Liver (tissue), 9 donors: ENCODE results near the gene OR1F1. TPM values are rescaled to one million over a fixed set of nuclear protein-coding genes. Genes with fewer than 3 reads are reported as not detected.

Source experiments
- DNase-seq: peaks from one replicate; pipeline ENCODE4 v3.0.0-alpha.2; 2017; ENCODE audit warnings: low spot score
- H3K27ac ChIP-seq, 2 donors: one replicate each; pipeline ENCODE4 v1.7.0; 2013; ENCODE audit warnings: inconsistent platforms in 2 of 2, low read length in 2 of 2, control low read depth in 1 of 2, low read depth in 1 of 2, mild to moderate bottlenecking in 1 of 2
- H3K27me3 ChIP-seq, 4 donors: one replicate each; pipeline versions ENCODE4 v1.6.1 to v1.7.0; 2013; ENCODE audit warnings: low read length in 3 of 4, inconsistent platforms in 1 of 4, mild to moderate bottlenecking in 1 of 4, moderate library complexity in 1 of 4; ENCODE audit not compliant: control insufficient read depth in 4 of 4, insufficient read depth in 4 of 4
- H3K36me3 ChIP-seq, 4 donors: one replicate each; pipeline versions ENCODE4 v1.6.1 to v1.7.0; 2013; ENCODE audit warnings: low read length in 3 of 4, mild to moderate bottlenecking in 3 of 4, low read depth in 1 of 4, moderate library complexity in 1 of 4; ENCODE audit not compliant: control insufficient read depth in 4 of 4, insufficient read depth in 3 of 4
- H3K4me1 ChIP-seq, 4 donors: one replicate each; pipeline versions ENCODE4 v1.6.1 to v1.7.0; 2013; ENCODE audit warnings: low read length in 3 of 4, mild to moderate bottlenecking in 3 of 4, moderate library complexity in 1 of 4; ENCODE audit not compliant: control insufficient read depth in 4 of 4, insufficient read depth in 4 of 4
- H3K4me3 ChIP-seq, 3 donors: one replicate each; pipeline versions ENCODE4 v1.6.1 to v1.7.0; 2013; ENCODE audit warnings: low read length in 3 of 3, control low read depth in 1 of 3, low read depth in 1 of 3, mild to moderate bottlenecking in 1 of 3
- H3K9ac ChIP-seq, 2 donors: one replicate each; pipeline ENCODE4 v1.7.0; 2013; ENCODE audit warnings: low read length in 2 of 2, mild to moderate bottlenecking in 2 of 2, moderate library complexity in 2 of 2, control low read depth in 1 of 2, low read depth in 1 of 2
- H3K9me3 ChIP-seq, 4 donors: one replicate each; pipeline versions ENCODE4 v1.6.1 to v1.7.0; 2013; ENCODE audit warnings: low read length in 3 of 4; ENCODE audit not compliant: control insufficient read depth in 4 of 4
- ATF3 ChIP-seq: IDR thresholded peaks from 2 replicates; pipeline ENCODE4 v1.6.1; 2016; ENCODE audit warnings: antibody characterized with exemption
- CTCF ChIP-seq: fragments of 150-350 bp; IDR thresholded peaks from 2 replicates; pipeline ENCODE4 v1.5.1; 2017; ENCODE audit warnings: improper control_type of control experiment, low read depth, low read length; ENCODE audit not compliant: missing input control
- EGR1 ChIP-seq, 2 donors: IDR thresholded peaks; 2 replicates each; pipeline ENCODE4 v1.6.1; 2016 to 2018; ENCODE audit warnings: antibody characterized with exemption in 2 of 2, low read depth in 2 of 2
- FOXA1 ChIP-seq: IDR thresholded peaks from 2 replicates; pipeline ENCODE4 v1.6.1; 2016; ENCODE audit warnings: antibody characterized with exemption
- FOXA2 ChIP-seq: IDR thresholded peaks from 2 replicates; pipeline ENCODE4 v1.6.1; 2016; ENCODE audit warnings: antibody characterized with exemption
- GABPA ChIP-seq, 2 donors: IDR thresholded peaks in 1 of 2; conservative IDR thresholded peaks in 1 of 2; 2 replicates each; pipeline ENCODE4 v1.6.1; 2016; ENCODE audit warnings: antibody characterized with exemption in 2 of 2, mild to moderate bottlenecking in 1 of 2, moderate library complexity in 1 of 2
- HNF4A ChIP-seq, 2 donors: conservative IDR thresholded peaks; 2 replicates each; pipeline ENCODE4 v1.6.1; 2016; ENCODE audit warnings: antibody characterized with exemption in 2 of 2, mild to moderate bottlenecking in 2 of 2
- HNF4G ChIP-seq: IDR thresholded peaks from 2 replicates; pipeline ENCODE4 v1.6.1; 2016; ENCODE audit warnings: antibody characterized with exemption
- JUND ChIP-seq, 2 donors: IDR thresholded peaks; 2 replicates each; pipeline ENCODE4 v1.6.1; 2016; ENCODE audit warnings: antibody characterized with exemption in 2 of 2
- MAX ChIP-seq: IDR thresholded peaks from 2 replicates; pipeline ENCODE4 v1.6.1; 2016; ENCODE audit warnings: antibody characterized with exemption
- RAD21 ChIP-seq, 2 donors: IDR thresholded peaks; 2 replicates each; pipeline ENCODE4 v1.6.1; 2016; ENCODE audit warnings: antibody characterized with exemption in 2 of 2, mild to moderate bottlenecking in 2 of 2
- REST ChIP-seq: IDR thresholded peaks from 2 replicates; pipeline ENCODE4 v1.6.1; 2016; ENCODE audit warnings: antibody characterized with exemption, mild to moderate bottlenecking
- RXRA ChIP-seq, 2 donors: IDR thresholded peaks; 2 replicates each; pipeline ENCODE4 v1.6.1; 2017 to 2018; ENCODE audit warnings: antibody characterized with exemption in 2 of 2, mild to moderate bottlenecking in 1 of 2
- SP1 ChIP-seq: IDR thresholded peaks from 2 replicates; pipeline ENCODE4 v1.6.1; 2018; ENCODE audit warnings: antibody characterized with exemption, mild to moderate bottlenecking
- TAF1 ChIP-seq: conservative IDR thresholded peaks from 2 replicates; pipeline ENCODE4 v1.6.1; 2016; ENCODE audit warnings: antibody characterized with exemption, mild to moderate bottlenecking
- YY1 ChIP-seq: IDR thresholded peaks from 2 replicates; pipeline ENCODE4 v1.6.1; 2016; ENCODE audit warnings: antibody characterized with exemption, mild to moderate bottlenecking
- ZBTB33 ChIP-seq: IDR thresholded peaks from 2 replicates; pipeline ENCODE4 v1.6.1; 2016; ENCODE audit warnings: antibody characterized with exemption
- WGBS: extraction: QIAGEN DNeasy Blood & Tissue Kit; methylation state at CpG from one replicate; pipeline ENCODE4 v1.1.7; 2013; 5-methylcytosine and 5-hydroxymethylcytosine counted together
- polyA plus RNA-seq, 2 donors: library from polyadenylated mRNA; stranded (reverse) in 1 of 2; unstranded in 1 of 2; fragments of 200-250 nt in 1 of 2; fragments of >200 nt in 1 of 2; fragmentation: Nextera tagmentation in 1 of 2; extraction: Ambion mirVana in 1 of 2; gene quantifications; one replicate each; pipeline versions ENCODE4 v1.2.1 to v1.2.3, GENCODE V29; 2013 to 2015
- total RNA-seq, 2 donors: library from RNA; depleted of rRNA; stranded (reverse); fragments of >200 nt; gene quantifications; one replicate each; pipeline ENCODE4 v1.2.3, GENCODE V29; 2014
- donor health status: healthy.
- donor health status: healthy.
- donor health status: healthy.
- donor health status: healthy.
- donor health status: healthy.

OR1F1 gene
- total and polyA plus RNA-seq, 4 donors, result not detected

GRCh38 chr16:3171181-3171854 lies 16.7 kb upstream of the OR1F1 start:
- 8% methylated on average over 35 of the region's 35 CpGs for WGBS
- peaks cover 0 to 9% (median 3%) of the 10 kb centered on the region in 4 donors for H3K4me1 ChIP-seq
- H3K4me3 ChIP-seq, result peak overlapping the region in 1 of 3 donors; percentile 7
- no peaks in the 10 kb centered on the region for H3K36me3 ChIP-seq
- H3K27me3 ChIP-seq, result peaks cover 0 to 34% (median 12%) of the 10 kb centered on the region in 4 donors
- H3K9ac ChIP-seq, result no peak overlapping the region
- DNase-seq, result no peak
- H3K9me3 ChIP-seq, result no peaks in the 10 kb centered on the region
- TF ChIP-seq REST (no peak), HNF4G (no peak), EGR1 (IDR thresholded peaks at IDR 0.05; ENCODE audit: low read depth in 2 of 2) (no peak), CTCF (no peak), SP1 (no peak), RAD21 (IDR thresholded peaks at IDR 0.05) (no peak), HNF4A (conservative IDR thresholded peaks at IDR 0.05) (no peak), GABPA (IDR thresholded peaks at IDR 0.05 in 1 of 2, conservative IDR thresholded peaks at IDR 0.05 in 1 of 2) (no peak), YY1 (no peak), FOXA2 (no peak), JUND (IDR thresholded peaks at IDR 0.05) (no peak), ATF3 (no peak), FOXA1 (no peak), ZBTB33 (no peak), RXRA (IDR thresholded peaks at IDR 0.05) (no peak), TAF1 (no peak), MAX (no peak)
- no peak overlapping the region for H3K27ac ChIP-seq
